ENCODE measurements around the gene TMA7B. TPM values are rescaled to one million over a fixed set of nuclear protein-coding genes. Genes with fewer than 3 reads are reported as not detected.

The TMA7B gene
- under 1 TPM in 1 of 3 donors, not detected in 2; 0.16 TPM for total RNA-seq

GRCh38 chr22:39959640-39960447 is at the start of gene TMA7B:
Gene TMA7B (plus strand): TSS chr22:39960397. CDS start chr22:39964375, 3,978 bp downstream.
- Histone ChIP-seq H3K9me3 (no peaks in the 10 kb centered on the region), H3K4me3 (no peak within 1 kb of the TSS), H3K4me1 (no peaks in the 10 kb centered on the region), H3K36me3 (no peaks in the 10 kb centered on the region), H3K27me3 (no peaks in the 10 kb centered on the region), H3K27ac (peak within 1 kb of the TSS in 1 of 2 donors; percentile 26)
- no peak for DNase-seq (ENCODE audit: low spot score in 2 of 2)
- intact Hi-C loops (cut with DNase I; ENCODE audit: low total_unique reads), result no loop called here
- TF ChIP-seq, protein P1, sequence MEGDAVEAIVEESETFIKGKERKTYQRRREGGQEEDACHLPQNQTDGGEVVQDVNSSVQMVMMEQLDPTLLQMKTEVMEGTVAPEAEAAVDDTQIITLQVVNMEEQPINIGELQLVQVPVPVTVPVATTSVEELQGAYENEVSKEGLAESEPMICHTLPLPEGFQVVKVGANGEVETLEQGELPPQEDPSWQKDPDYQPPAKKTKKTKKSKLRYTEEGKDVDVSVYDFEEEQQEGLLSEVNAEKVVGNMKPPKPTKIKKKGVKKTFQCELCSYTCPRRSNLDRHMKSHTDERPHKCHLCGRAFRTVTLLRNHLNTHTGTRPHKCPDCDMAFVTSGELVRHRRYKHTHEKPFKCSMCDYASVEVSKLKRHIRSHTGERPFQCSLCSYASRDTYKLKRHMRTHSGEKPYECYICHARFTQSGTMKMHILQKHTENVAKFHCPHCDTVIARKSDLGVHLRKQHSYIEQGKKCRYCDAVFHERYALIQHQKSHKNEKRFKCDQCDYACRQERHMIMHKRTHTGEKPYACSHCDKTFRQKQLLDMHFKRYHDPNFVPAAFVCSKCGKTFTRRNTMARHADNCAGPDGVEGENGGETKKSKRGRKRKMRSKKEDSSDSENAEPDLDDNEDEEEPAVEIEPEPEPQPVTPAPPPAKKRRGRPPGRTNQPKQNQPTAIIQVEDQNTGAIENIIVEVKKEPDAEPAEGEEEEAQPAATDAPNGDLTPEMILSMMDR (IDR thresholded peaks at IDR 0.05), result peak in 1 of 3 donors; percentile 11
- TF ChIP-seq POLR2AphosphoS5 (IDR thresholded peaks at IDR 0.05), result no peak
- no peak for TF ChIP-seq POLR2A (IDR thresholded peaks at IDR 0.05)

DNA sequence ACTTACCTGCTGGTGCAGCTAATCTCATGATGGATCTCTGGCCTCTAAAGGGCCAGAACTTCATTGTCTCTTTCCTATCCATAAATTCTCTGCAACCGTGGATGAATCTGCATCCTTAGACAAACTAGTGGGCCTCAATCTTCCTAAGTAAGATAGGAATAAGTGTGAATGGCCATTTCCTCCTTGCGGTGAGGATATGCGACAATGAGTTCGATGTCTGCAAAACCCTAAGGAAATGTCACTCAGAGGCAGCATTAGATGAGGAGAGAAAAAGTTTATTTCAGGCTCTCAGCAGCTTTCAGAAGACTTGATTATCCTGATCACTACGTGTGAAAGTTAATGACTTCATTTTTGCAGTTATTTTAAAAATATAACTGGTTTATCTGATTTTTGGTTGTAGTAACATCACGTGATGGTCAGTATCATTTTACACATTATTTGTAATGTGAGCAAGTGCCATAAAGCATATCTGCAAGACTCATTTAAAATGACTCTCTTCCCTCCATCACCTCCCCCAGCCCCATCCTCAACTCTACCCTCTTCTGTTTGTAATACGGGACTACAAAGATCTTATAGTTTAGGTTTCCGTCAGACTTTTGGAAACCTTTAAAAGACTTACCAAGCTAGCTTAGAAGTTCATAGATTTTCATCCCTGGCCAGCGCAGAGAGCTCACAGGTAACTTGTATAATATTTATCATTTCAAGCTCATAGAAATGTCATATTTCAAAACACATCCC is 49.2 kb upstream of the TMA7B start:
- Histone ChIP-seq H3K4me3 (no peak overlapping the region), H3K27me3 (no peaks in the 10 kb centered on the region), H3K9me3 (no peaks in the 10 kb centered on the region), H3K36me3 (no peaks in the 10 kb centered on the region), H3K4me1 (no peaks in the 10 kb centered on the region), H3K27ac (no peak overlapping the region)
- TF ChIP-seq POLR2A (IDR thresholded peaks at IDR 0.05) (no peak), POLR2AphosphoS5 (IDR thresholded peaks at IDR 0.05) (no peak)
- TF ChIP-seq, protein P1 (IDR thresholded peaks at IDR 0.05), result no peak
- no peak for DNase-seq (ENCODE audit: low spot score in 2 of 2)
- intact Hi-C loops (cut with DNase I; ENCODE audit: low total_unique reads), result no loop called here

DNA sequence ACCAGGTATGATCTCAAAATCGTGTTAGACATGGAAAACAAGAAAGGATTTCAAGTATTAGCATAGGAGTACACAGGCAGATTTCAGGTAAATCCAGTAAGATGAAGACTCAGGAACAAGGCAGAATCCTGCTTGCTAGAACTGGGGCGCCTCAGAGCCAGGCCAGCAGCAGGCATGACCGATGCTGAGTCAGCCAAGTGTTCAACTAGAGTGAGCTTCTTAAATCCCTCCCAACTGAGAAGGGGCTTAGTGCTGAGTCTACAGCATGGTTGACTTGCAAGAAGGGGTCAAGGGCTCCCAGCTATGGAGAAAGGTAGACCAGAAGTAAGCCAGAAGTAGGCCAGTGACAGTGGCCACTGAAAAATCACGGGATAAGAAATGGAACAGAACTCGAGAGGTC is 46.9 kb upstream of the TMA7B start:
- Histone ChIP-seq H3K4me3 (no peak overlapping the region), H3K4me1 (no peaks in the 10 kb centered on the region), H3K27me3 (no peaks in the 10 kb centered on the region), H3K9me3 (no peaks in the 10 kb centered on the region), H3K36me3 (no peaks in the 10 kb centered on the region), H3K27ac (no peak overlapping the region)
- TF ChIP-seq POLR2AphosphoS5 (IDR thresholded peaks at IDR 0.05), result no peak
- no peak for TF ChIP-seq POLR2A (IDR thresholded peaks at IDR 0.05)
- TF ChIP-seq, protein P1 (IDR thresholded peaks at IDR 0.05), result no peak
- intact Hi-C loops (cut with DNase I; ENCODE audit: low total_unique reads), result no loop called here
- DNase-seq (ENCODE audit: low spot score in 2 of 2), result no peak

GRCh38 chr22:39913886-39914285 is 46.3 kb upstream of the TMA7B start:
- Histone ChIP-seq H3K36me3 (no peaks in the 10 kb centered on the region), H3K9me3 (no peaks in the 10 kb centered on the region), H3K4me1 (no peaks in the 10 kb centered on the region), H3K27me3 (no peaks in the 10 kb centered on the region), H3K4me3 (no peak overlapping the region), H3K27ac (no peak overlapping the region)
- TF ChIP-seq, protein P1 (IDR thresholded peaks at IDR 0.05), result no peak
- TF ChIP-seq POLR2AphosphoS5 (IDR thresholded peaks at IDR 0.05) (no peak), POLR2A (IDR thresholded peaks at IDR 0.05) (no peak)
- intact Hi-C loops (cut with DNase I; ENCODE audit: low total_unique reads), result no loop called here
- DNase-seq (ENCODE audit: low spot score in 2 of 2), result no peak

GRCh38 chr22:39914584-39914983 is 45.6 kb upstream of the TMA7B start:
- DNase-seq (ENCODE audit: low spot score in 2 of 2), result no peak
- H3K9me3 ChIP-seq, result no peaks in the 10 kb centered on the region
- intact Hi-C loops (cut with DNase I; ENCODE audit: low total_unique reads), result no loop called here
- H3K4me3 ChIP-seq, result no peak overlapping the region
- no peaks in the 10 kb centered on the region for H3K4me1 ChIP-seq
- H3K27me3 ChIP-seq, result no peaks in the 10 kb centered on the region
- no peak for TF ChIP-seq POLR2AphosphoS5 (IDR thresholded peaks at IDR 0.05)
- TF ChIP-seq, protein P1 (IDR thresholded peaks at IDR 0.05), result no peak
- H3K27ac ChIP-seq, result no peak overlapping the region
- no peaks in the 10 kb centered on the region for H3K36me3 ChIP-seq
